ENCODE results near the gene MYO1D.
A peak's percentile ranks its signal among the peaks of the same experiment; 100 is the strongest.
"Not testable (repeated sequence)": the region's sequence is repeated elsewhere in the genome, so short reads cannot be mapped to it uniquely, and the experiment has no call there.

The MYO1D gene

GRCh38 chr17:32834104-32834503 lies 42.8 kb downstream of the MYO1D start:
- no peak overlapping the region for H3K4me3 ChIP-seq (ENCODE audit: low read length in 2 of 2)
- H3K4me1 ChIP-seq (ENCODE audit: control insufficient read depth, insufficient read depth, low read length) = no peaks in the 10 kb centered on the region
- no peaks in the 10 kb centered on the region for H3K36me3 ChIP-seq (ENCODE audit: control insufficient read depth in 2 of 2, insufficient read depth in 2 of 2, low read length in 2 of 2)
- no peak overlapping the region for H3K9ac ChIP-seq (ENCODE audit: low read length in 2 of 2)
- no peak overlapping the region for H3K27ac ChIP-seq (ENCODE audit: low read length)
- H3K9me3 ChIP-seq (ENCODE audit: control insufficient read depth in 2 of 2, low read length in 2 of 2) = no peaks in the 10 kb centered on the region
- H3K27me3 ChIP-seq (ENCODE audit: control insufficient read depth in 1 of 2, insufficient read depth in 2 of 2, low read length in 2 of 2) = no peaks in the 10 kb centered on the region

- no peaks in the 10 kb centered on the region for H3K36me3 ChIP-seq (ENCODE audit: control insufficient read depth in 2 of 2, insufficient read depth in 2 of 2, low read length in 2 of 2)
- H3K27ac ChIP-seq (ENCODE audit: low read length) = no peak overlapping the region
- H3K27me3 ChIP-seq (ENCODE audit: control insufficient read depth in 1 of 2, insufficient read depth in 2 of 2, low read length in 2 of 2) = no peaks in the 10 kb centered on the region
- H3K4me3 ChIP-seq (ENCODE audit: low read length in 2 of 2) = no peak overlapping the region
- no peaks in the 10 kb centered on the region for H3K9me3 ChIP-seq (ENCODE audit: control insufficient read depth in 2 of 2, low read length in 2 of 2)
- no peak overlapping the region for H3K9ac ChIP-seq (ENCODE audit: low read length in 2 of 2)
- no peaks in the 10 kb centered on the region for H3K4me1 ChIP-seq (ENCODE audit: control insufficient read depth, insufficient read depth, low read length)
Observed at GRCh38 chr17:32833526-32833925, 43.4 kb downstream of the MYO1D start.

- Histone ChIP-seq H3K27me3 (ENCODE audit: control insufficient read depth in 1 of 2, insufficient read depth in 2 of 2, low read length in 2 of 2) (no peaks in the 10 kb centered on the region), H3K9ac (ENCODE audit: low read length in 2 of 2) (no peak overlapping the region), H3K9me3 (ENCODE audit: control insufficient read depth in 2 of 2, low read length in 2 of 2) (no peaks in the 10 kb centered on the region), H3K36me3 (ENCODE audit: control insufficient read depth in 2 of 2, insufficient read depth in 2 of 2, low read length in 2 of 2) (no peaks in the 10 kb centered on the region), H3K27ac (ENCODE audit: low read length) (no peak overlapping the region), H3K4me1 (ENCODE audit: control insufficient read depth, insufficient read depth, low read length) (no peaks in the 10 kb centered on the region), H3K4me3 (ENCODE audit: low read length in 2 of 2) (no peak overlapping the region)
Observed at GRCh38 chr17:32833076-32833475, 43.8 kb downstream of the MYO1D start.

- no peaks in the 10 kb centered on the region for H3K9me3 ChIP-seq (ENCODE audit: control insufficient read depth in 2 of 2, low read length in 2 of 2)
- H3K4me1 ChIP-seq (ENCODE audit: control insufficient read depth, insufficient read depth, low read length) = no peaks in the 10 kb centered on the region
- H3K9ac ChIP-seq (ENCODE audit: low read length in 2 of 2) = no peak overlapping the region
Observed at GRCh38 chr17:32831627-32832243, 45.2 kb downstream of the MYO1D start.

GRCh38 chr17:32831223-32831622 lies 45.7 kb downstream of the MYO1D start:
- Histone ChIP-seq H3K9ac (ENCODE audit: low read length in 2 of 2) (no peak overlapping the region), H3K27me3 (ENCODE audit: control insufficient read depth in 1 of 2, insufficient read depth in 2 of 2, low read length in 2 of 2) (no peaks in the 10 kb centered on the region), H3K36me3 (ENCODE audit: control insufficient read depth in 2 of 2, insufficient read depth in 2 of 2, low read length in 2 of 2) (no peaks in the 10 kb centered on the region), H3K4me3 (ENCODE audit: low read length in 2 of 2) (no peak overlapping the region), H3K9me3 (ENCODE audit: control insufficient read depth in 2 of 2, low read length in 2 of 2) (no peaks in the 10 kb centered on the region), H3K4me1 (ENCODE audit: control insufficient read depth, insufficient read depth, low read length) (no peaks in the 10 kb centered on the region), H3K27ac (ENCODE audit: low read length) (no peak overlapping the region)

More at GRCh38 chr17:32831627-32832243, 45.2 kb downstream of the MYO1D start:
- H3K36me3 ChIP-seq (ENCODE audit: control insufficient read depth in 2 of 2, insufficient read depth in 2 of 2, low read length in 2 of 2) = no peaks in the 10 kb centered on the region
- no peak overlapping the region for H3K4me3 ChIP-seq (ENCODE audit: low read length in 2 of 2)
- H3K27ac ChIP-seq (ENCODE audit: low read length) = no peak overlapping the region
- no peaks in the 10 kb centered on the region for H3K27me3 ChIP-seq (ENCODE audit: control insufficient read depth in 1 of 2, insufficient read depth in 2 of 2, low read length in 2 of 2)

GRCh38 chr17:32828822-32829221 lies 48.1 kb downstream of the MYO1D start:
- Histone ChIP-seq H3K27me3 (ENCODE audit: control insufficient read depth in 1 of 2, insufficient read depth in 2 of 2, low read length in 2 of 2) (no peaks in the 10 kb centered on the region), H3K36me3 (ENCODE audit: control insufficient read depth in 2 of 2, insufficient read depth in 2 of 2, low read length in 2 of 2) (no peaks in the 10 kb centered on the region), H3K4me1 (ENCODE audit: control insufficient read depth, insufficient read depth, low read length) (no peaks in the 10 kb centered on the region), H3K4me3 (ENCODE audit: low read length in 2 of 2) (no peak overlapping the region), H3K9me3 (ENCODE audit: control insufficient read depth in 2 of 2, low read length in 2 of 2) (no peaks in the 10 kb centered on the region), H3K27ac (ENCODE audit: low read length) (no peak overlapping the region), H3K9ac (ENCODE audit: low read length in 2 of 2) (no peak overlapping the region)

- no peaks in the 10 kb centered on the region for H3K4me1 ChIP-seq (ENCODE audit: control insufficient read depth, insufficient read depth, low read length)
- no peaks in the 10 kb centered on the region for H3K9me3 ChIP-seq (ENCODE audit: control insufficient read depth in 2 of 2, low read length in 2 of 2)
- H3K27ac ChIP-seq (ENCODE audit: low read length) = no peak overlapping the region
- H3K36me3 ChIP-seq (ENCODE audit: control insufficient read depth in 2 of 2, insufficient read depth in 2 of 2, low read length in 2 of 2) = no peaks in the 10 kb centered on the region
- no peaks in the 10 kb centered on the region for H3K27me3 ChIP-seq (ENCODE audit: control insufficient read depth in 1 of 2, insufficient read depth in 2 of 2, low read length in 2 of 2)
- H3K9ac ChIP-seq (ENCODE audit: low read length in 2 of 2) = no peak overlapping the region
- no peak overlapping the region for H3K4me3 ChIP-seq (ENCODE audit: low read length in 2 of 2)
Observed at GRCh38 chr17:32827227-32827626, 49.7 kb downstream of the MYO1D start.

- Histone ChIP-seq H3K9ac (ENCODE audit: low read length in 2 of 2) (no peak overlapping the region), H3K9me3 (ENCODE audit: control insufficient read depth in 2 of 2, low read length in 2 of 2) (no peaks in the 10 kb centered on the region), H3K27me3 (ENCODE audit: control insufficient read depth in 1 of 2, insufficient read depth in 2 of 2, low read length in 2 of 2) (no peaks in the 10 kb centered on the region), H3K4me3 (ENCODE audit: low read length in 2 of 2) (no peak overlapping the region), H3K4me1 (ENCODE audit: control insufficient read depth, insufficient read depth, low read length) (no peaks in the 10 kb centered on the region), H3K36me3 (ENCODE audit: control insufficient read depth in 2 of 2, insufficient read depth in 2 of 2, low read length in 2 of 2) (no peaks in the 10 kb centered on the region), H3K27ac (ENCODE audit: low read length) (no peak overlapping the region)
Observed at GRCh38 chr17:32826076-32826475, 50.8 kb downstream of the MYO1D start.

GRCh38 chr17:32824334-32824733 lies 52.6 kb downstream of the MYO1D start:
- Histone ChIP-seq H3K9me3 (ENCODE audit: control insufficient read depth in 2 of 2, low read length in 2 of 2) (no peaks in the 10 kb centered on the region), H3K27ac (ENCODE audit: low read length) (no peak overlapping the region), H3K36me3 (ENCODE audit: control insufficient read depth in 2 of 2, insufficient read depth in 2 of 2, low read length in 2 of 2) (no peaks in the 10 kb centered on the region), H3K9ac (ENCODE audit: low read length in 2 of 2) (no peak overlapping the region), H3K4me1 (ENCODE audit: control insufficient read depth, insufficient read depth, low read length) (no peaks in the 10 kb centered on the region), H3K27me3 (ENCODE audit: control insufficient read depth in 1 of 2, insufficient read depth in 2 of 2, low read length in 2 of 2) (no peaks in the 10 kb centered on the region), H3K4me3 (ENCODE audit: low read length in 2 of 2) (no peak overlapping the region)

GRCh38 chr17:32822996-32823395 lies 53.9 kb downstream of the MYO1D start:
- H3K36me3 ChIP-seq (ENCODE audit: control insufficient read depth in 2 of 2, insufficient read depth in 2 of 2, low read length in 2 of 2) = no peaks in the 10 kb centered on the region
- no peaks in the 10 kb centered on the region for H3K9me3 ChIP-seq (ENCODE audit: control insufficient read depth in 2 of 2, low read length in 2 of 2)
- H3K9ac ChIP-seq (ENCODE audit: low read length in 2 of 2) = no peak overlapping the region
- no peak overlapping the region for H3K27ac ChIP-seq (ENCODE audit: low read length)
- no peaks in the 10 kb centered on the region for H3K4me1 ChIP-seq (ENCODE audit: control insufficient read depth, insufficient read depth, low read length)
- H3K4me3 ChIP-seq (ENCODE audit: low read length in 2 of 2) = peak overlapping the region in 1 of 2 donors; percentile 47
- no peaks in the 10 kb centered on the region for H3K27me3 ChIP-seq (ENCODE audit: control insufficient read depth in 1 of 2, insufficient read depth in 2 of 2, low read length in 2 of 2)

- not testable (repeated sequence) for H3K27me3 ChIP-seq (ENCODE audit: control insufficient read depth in 1 of 2, insufficient read depth in 2 of 2, low read length in 2 of 2); H3K9ac ChIP-seq (ENCODE audit: low read length in 2 of 2); H3K9me3 ChIP-seq (ENCODE audit: control insufficient read depth in 2 of 2, low read length in 2 of 2); H3K27ac ChIP-seq (ENCODE audit: low read length); H3K36me3 ChIP-seq (ENCODE audit: control insufficient read depth in 2 of 2, insufficient read depth in 2 of 2, low read length in 2 of 2); H3K4me1 ChIP-seq (ENCODE audit: control insufficient read depth, insufficient read depth, low read length)
- peak overlapping the region in 1 of 2 donors; percentile 47 for H3K4me3 ChIP-seq (ENCODE audit: low read length in 2 of 2)
Observed at GRCh38 chr17:32821987-32822934, 54.7 kb downstream of the MYO1D start.
